Astrocyte of the cerebellum (primary cell): ENCODE data around the gene TPPP.

ENCODE experiments used
- DNase-seq: peaks from one replicate; pipeline ENCODE4 v3.0.0-alpha.2; 2011; ENCODE audit warnings: low read depth
- H3K4me3 ChIP-seq: 2 replicates; pipeline ENCODE4 v1.5.1; 2011; ENCODE audit warnings: mild to moderate bottlenecking, low read depth, low read length, moderate library complexity
- CTCF ChIP-seq: IDR thresholded peaks from 2 replicates; pipeline ENCODE4 v1.5.1; 2012; ENCODE audit warnings: low read length, low read depth, moderate library complexity, mild to moderate bottlenecking; ENCODE audit errors: missing control alignments
- in situ Hi-C: cut with HindIII; loops from 2 replicates; pipeline ENCODE4 v1.10.0; 2017; ENCODE audit warnings: low sequenced_read_pairs

TPPP gene

DNA sequence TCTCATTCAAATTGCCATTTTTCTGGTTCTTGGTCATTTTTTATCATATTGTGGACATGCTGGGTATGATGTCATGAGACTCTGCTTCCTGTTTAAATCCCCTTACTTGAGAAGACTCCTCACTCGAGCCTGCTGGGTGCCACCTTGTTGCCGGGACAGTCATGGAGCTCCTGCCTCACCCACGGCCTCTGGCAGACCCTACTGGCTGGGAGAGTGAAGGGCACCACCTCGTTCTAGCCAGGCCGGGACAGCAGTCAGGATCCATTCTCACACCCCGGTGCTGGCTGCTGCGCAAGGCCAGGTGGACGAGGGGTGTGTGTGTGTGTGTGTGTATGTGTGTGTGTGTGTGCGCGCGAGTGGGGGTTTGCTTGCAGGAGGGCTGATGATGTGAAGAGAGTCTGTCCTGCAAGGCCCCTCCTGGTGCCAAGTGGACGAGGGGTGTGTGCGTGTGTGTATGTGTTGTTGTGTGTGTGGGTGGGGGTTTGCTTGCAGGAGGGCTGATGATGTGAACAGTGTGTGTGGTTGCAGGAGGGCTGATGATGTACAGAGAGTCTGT lies 76.6 kb downstream of the TPPP start:
- no peak overlapping the region for H3K4me3 ChIP-seq
- in situ Hi-C loops, result loop anchor here (25.0 kb wide), 1 partner anchor 104 kb away; the partner anchor contains the start of gene SLC9A3
- no peak for DNase-seq
- TF ChIP-seq CTCF, result no peak

DNA sequence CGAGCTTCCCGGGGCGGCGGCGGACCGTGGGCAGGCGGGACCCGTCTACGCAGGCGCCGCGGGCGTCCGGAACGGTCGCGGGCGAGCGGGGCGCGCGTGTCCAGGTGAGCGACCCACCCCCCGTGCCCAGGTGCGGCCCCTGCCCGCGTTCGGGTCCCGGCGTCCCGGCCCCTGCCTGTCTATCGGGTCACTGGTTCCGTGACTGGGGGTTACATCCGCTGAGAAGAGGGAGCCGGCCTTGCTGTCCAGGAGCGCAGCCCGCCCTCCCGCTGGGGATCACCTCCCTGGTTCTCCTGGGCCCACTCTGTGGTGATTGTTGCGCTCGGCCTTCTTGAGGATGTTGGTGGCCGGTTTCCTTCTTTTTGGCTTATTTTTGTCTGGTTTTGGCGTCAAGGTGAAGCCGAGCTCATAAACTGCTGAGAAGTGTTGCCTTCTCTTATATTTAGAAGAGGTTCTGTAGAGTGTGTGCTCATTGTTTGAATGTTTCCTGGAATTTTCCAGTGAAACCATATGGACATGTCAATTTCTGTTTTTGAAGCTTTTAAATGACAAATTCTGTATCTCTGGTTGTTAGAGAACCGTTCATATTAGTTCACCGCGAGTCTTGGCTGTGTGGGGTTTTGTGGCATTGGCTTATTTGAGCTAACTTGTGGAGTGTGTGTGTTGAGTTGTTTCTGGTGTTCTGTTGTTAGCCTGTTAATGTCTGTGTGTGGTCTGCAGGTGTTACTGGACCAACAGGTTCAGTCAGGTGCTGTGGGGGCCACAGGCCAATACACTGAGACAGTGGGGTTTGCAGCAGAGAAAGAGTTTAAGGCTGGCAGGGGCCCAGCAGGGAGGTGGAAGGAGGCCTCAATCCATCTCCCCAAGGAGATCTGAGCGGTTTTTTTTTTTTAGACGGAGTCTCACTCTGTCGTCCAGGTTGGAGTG lies 80.4 kb downstream of the TPPP start:
- no peak for DNase-seq
- in situ Hi-C loops, result loop anchor here (25.0 kb wide), 1 partner anchor 100 kb away; the partner anchor contains the start of gene SLC9A3
- TF ChIP-seq CTCF, result no peak
- H3K4me3 ChIP-seq, result peak overlapping the region; percentile 68

DNA sequence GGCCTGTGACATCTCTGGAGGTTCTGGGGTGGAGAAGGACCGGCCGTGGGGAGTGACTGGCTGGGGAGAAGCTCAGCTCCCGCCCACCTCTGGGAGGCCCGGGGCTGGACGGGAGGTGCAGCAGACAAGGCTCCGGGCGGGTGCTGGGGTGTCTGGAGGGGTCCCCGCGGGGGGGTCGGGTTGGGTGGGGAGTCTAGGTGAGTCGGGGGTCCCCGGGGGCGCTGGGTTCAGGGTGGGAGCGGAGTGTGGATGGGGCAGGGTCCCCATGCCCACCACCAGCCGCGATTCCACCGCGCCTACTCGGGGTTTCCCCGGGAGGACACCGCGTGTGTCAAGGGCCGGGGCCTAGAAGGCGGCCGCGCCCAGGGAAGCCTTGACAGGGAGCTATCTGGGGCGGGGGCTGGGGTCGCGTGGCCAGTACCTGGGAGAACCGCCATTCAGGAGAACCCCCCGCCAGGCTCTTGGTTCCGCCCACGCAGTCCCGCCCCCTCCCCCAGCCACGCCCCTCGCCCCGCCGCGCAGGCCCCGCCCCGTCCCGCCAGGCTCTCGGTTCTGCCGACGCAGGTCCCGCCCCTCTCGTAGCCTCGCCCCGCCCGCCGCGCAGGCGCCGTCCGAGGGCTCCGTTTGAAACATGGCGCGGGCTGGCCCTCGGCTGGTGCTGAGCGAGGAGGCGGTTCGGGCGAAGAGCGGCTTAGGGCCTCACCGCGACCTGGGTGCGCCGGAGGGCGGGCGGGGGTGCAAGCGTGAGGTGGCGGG lies 81.2 kb downstream of the TPPP start, which contains the start of gene CEP72:
TSS of gene CEP72 (plus strand) at position 610 of the 756 bp plus-strand sequence. CDS start at position 632, 22 bp downstream.
- no peak for TF ChIP-seq CTCF
- peak within 1 kb of the TSS; percentile 68 for H3K4me3 ChIP-seq
- in situ Hi-C loops, result loop anchor here (25.0 kb wide), 1 partner anchor 100 kb away; the partner anchor contains the start of gene SLC9A3
- peak; percentile 44 for DNase-seq

- no peak for TF ChIP-seq CTCF
- DNase-seq, result no peak
- in situ Hi-C loops, result loop anchor here (25.0 kb wide), 1 partner anchor 99 kb away; the partner anchor contains the start of gene SLC9A3
- H3K4me3 ChIP-seq, result peak overlapping the region; percentile 68
Measured at GRCh38 chr5:610744-611730, 82.1 kb downstream of the TPPP start.

- no peak for DNase-seq
- no peak overlapping the region for H3K4me3 ChIP-seq
- no peak for TF ChIP-seq CTCF
- in situ Hi-C loops, result loop anchor here (25.0 kb wide), 1 partner anchor 98 kb away; the partner anchor contains the start of gene SLC9A3
Measured at GRCh38 chr5:610011-610743, 83.0 kb downstream of the TPPP start.
